ENCODE results near the gene GAS5.

GRCh38 chr1:173827611-173828010 is 40.2 kb downstream of the GAS5 start:
- TF ChIP-seq POLR2AphosphoS5 (IDR thresholded peaks at IDR 0.05; ENCODE audit: low read depth, low read length) = no peak
- TF ChIP-seq POLR2A (IDR thresholded peaks at IDR 0.05; ENCODE audit: low read depth, low read length) = no peak
- no peak for TF ChIP-seq TAF1 (IDR thresholded peaks at IDR 0.05; ENCODE audit: low read depth, low read length)
- TF ChIP-seq SPI1 (IDR thresholded peaks at IDR 0.05; ENCODE audit: low read depth, low read length) = no peak
- TF ChIP-seq POU2F2 (IDR thresholded peaks at IDR 0.05; ENCODE audit: low read depth, low read length) = no peak
